Esophagus squamous epithelium (tissue), 5 donors: Measurements from ENCODE around the gene ANXA9. TPM values are rescaled to one million over a fixed set of nuclear protein-coding genes. Genes with fewer than 3 reads are reported as not detected.

Source experiments
- DNase-seq: peaks from one replicate; lab custom pipeline; 2025; lab: John Stamatoyannopoulos, UW
- H3K27ac ChIP-seq, 4 donors: fragments of 200-600 bp; sonication (generic); one replicate each; pipeline ENCODE4 v1.5.1; 2016 to 2019; ENCODE audit warnings: mild to moderate bottlenecking in 1 of 4
- H3K27me3 ChIP-seq, 4 donors: fragments of 200-600 bp; sonication (generic); 1 replicate in 3 of 4; 2 replicates in 1 of 4; pipeline versions ENCODE4 v1.5.1 to v1.6.0; 2017 to 2021; ENCODE audit warnings: antibody characterized with exemption in 1 of 4
- H3K36me3 ChIP-seq, 3 donors: fragments of 200-600 bp; sonication (generic); one replicate each; pipeline ENCODE4 v1.5.1; 2016 to 2019
- H3K4me1 ChIP-seq, 3 donors: fragments of 200-600 bp; sonication (generic); one replicate each; pipeline ENCODE4 v1.5.1; 2017 to 2019
- H3K4me3 ChIP-seq, 4 donors: fragments of 200-600 bp; sonication (generic); 1 replicate in 3 of 4; 2 replicates in 1 of 4; pipeline ENCODE4 v1.5.1; 2016 to 2019; ENCODE audit warnings: mild to moderate bottlenecking in 2 of 4, moderate library complexity in 1 of 4
- H3K9me3 ChIP-seq, 3 donors: fragments of 200-600 bp; sonication (generic); one replicate each; pipeline ENCODE4 v1.5.1; 2016 to 2019
- CTCF ChIP-seq, 6 experiments: fragments of 450-650 bp in 4 of 6; fragments of 200-600 bp in 2 of 6; sonication (generic) in 2 of 6; IDR thresholded peaks; one replicate each; pipeline ENCODE4 v1.5.1; 2016 to 2019; ENCODE audit warnings: antibody characterized with exemption in 6 of 6, mild to moderate bottlenecking in 4 of 6, moderate library complexity in 4 of 6
- POLR2A ChIP-seq, 4 donors: fragments of 450-650 bp; IDR thresholded peaks; one replicate each; pipeline ENCODE4 v1.6.1; 2017; ENCODE audit warnings: antibody characterized with exemption in 4 of 4, mild to moderate bottlenecking in 4 of 4, moderate library complexity in 3 of 4
- WGBS, 2 donors: methylation state at CpG; one replicate each; pipeline ENCODE4 v1.1.5; 2018; 5-methylcytosine and 5-hydroxymethylcytosine counted together
- intact Hi-C: fragments of 100-400 bp; cut with DNase I; formaldehyde crosslinking; loops from one replicate; pipeline ENCODE4 v1.15.0; 2022
- total RNA-seq, 4 donors: library from RNA; depleted of rRNA; stranded (reverse); fragments of >200 nt; gene quantifications; one replicate each; pipeline ENCODE4 v1.1.0, GENCODE V29; 2016
- donor health status: DM: yes; HTN: yes; CAD: no.

The ANXA9 gene
- total RNA-seq, 4 donors from 2014 or later: 1.2 to 7.8 (median 4.4) TPM

GRCh38 chr1:150979092-150980056 lies 2.7 kb upstream of the ANXA9 start:
- DNase-seq: no peak
- no peaks in the 10 kb centered on the region for H3K36me3 ChIP-seq
- no peaks in the 10 kb centered on the region for H3K27me3 ChIP-seq
- TF ChIP-seq POLR2A (IDR thresholded peaks at IDR 0.05): no peak
- TF ChIP-seq CTCF (IDR thresholded peaks at IDR 0.05): peak; percentile 96 to 99 (median 98)
- peaks cover 14 to 69% (median 34%) of the 10 kb centered on the region in 3 donors for H3K4me1 ChIP-seq
- 10 to 14% methylated on average over 12 to 23 of the region's 23 CpGs for WGBS, 2 donors
- peak overlapping the region in 3 of 4 donors; percentile 24 to 46 (median 26) for H3K4me3 ChIP-seq
- H3K9me3 ChIP-seq: no peaks in the 10 kb centered on the region
- H3K27ac ChIP-seq: peak overlapping the region; percentile 32 to 63 (median 61)
- intact Hi-C loops: no loop called here

GRCh38 chr1:150981177-150981804 lies 801 bp upstream of the ANXA9 start:
- no peaks in the 10 kb centered on the region for H3K36me3 ChIP-seq
- peak overlapping the region in 1 of 4 donors; percentile 21 for H3K27ac ChIP-seq
- TF ChIP-seq POLR2A (IDR thresholded peaks at IDR 0.05): no peak
- TF ChIP-seq CTCF (IDR thresholded peaks at IDR 0.05): no peak
- no peaks in the 10 kb centered on the region for H3K9me3 ChIP-seq
- intact Hi-C loops: no loop called here
- H3K4me3 ChIP-seq: no peak overlapping the region
- 76 to 77% methylated on average over 4 to 6 of the region's 6 CpGs for WGBS, 2 donors
- no peak for DNase-seq
- H3K4me1 ChIP-seq: peaks cover 14 to 58% (median 30%) of the 10 kb centered on the region in 3 donors
- no peaks in the 10 kb centered on the region for H3K27me3 ChIP-seq

GRCh38 chr1:150985179-150985825 lies 3.2 kb downstream of the ANXA9 start:
- intact Hi-C loops: no loop called here
- DNase-seq: no peak
- H3K27me3 ChIP-seq: no peaks in the 10 kb centered on the region
- no peak overlapping the region for H3K27ac ChIP-seq
- TF ChIP-seq CTCF (IDR thresholded peaks at IDR 0.05) (no peak), POLR2A (IDR thresholded peaks at IDR 0.05) (no peak)
- H3K4me1 ChIP-seq: peaks cover 0 to 19% (median 10%) of the 10 kb centered on the region in 3 donors
- H3K4me3 ChIP-seq: no peak overlapping the region
- no peaks in the 10 kb centered on the region for H3K9me3 ChIP-seq
- H3K36me3 ChIP-seq: no peaks in the 10 kb centered on the region
- 83 to 94% methylated on average over 2 of the region's 2 CpGs for WGBS, 2 donors

- no peak for TF ChIP-seq CTCF (IDR thresholded peaks at IDR 0.05)
- TF ChIP-seq POLR2A (IDR thresholded peaks at IDR 0.05): no peak
- DNase-seq: no peak
- H3K9me3 ChIP-seq: no peaks in the 10 kb centered on the region
- no peaks in the 10 kb centered on the region for H3K4me1 ChIP-seq
- 78 to 84% methylated on average over 4 to 6 of the region's 7 CpGs for WGBS, 2 donors
- no peaks in the 10 kb centered on the region for H3K36me3 ChIP-seq
- no peak overlapping the region for H3K4me3 ChIP-seq
- no peaks in the 10 kb centered on the region for H3K27me3 ChIP-seq
- intact Hi-C loops: no loop called here
- H3K27ac ChIP-seq: no peak overlapping the region
Observed at GRCh38 chr1:150987924-150988323, 5.8 kb downstream of the ANXA9 start.
